ENCODE measurements around the gene TENM3. TPM values are rescaled to one million over a fixed set of nuclear protein-coding genes. Genes with fewer than 3 reads are reported as not detected.

The TENM3 gene
- total RNA-seq, 1 experiment from 2014 or later = 71.0 TPM

GRCh38 chr4:182537031-182537795 lies 294.0 kb downstream of the TENM3 start:
- H3K27me3 Mint-ChIP-seq (ENCODE audit: low read depth) = no peaks in the 10 kb centered on the region
- TF ChIP-seq MAX (CRISPR knock-in tag; IDR thresholded peaks at IDR 0.05) = no peak
- no peak for TF ChIP-seq ATF3 (CRISPR knock-in tag; conservative IDR thresholded peaks at IDR 0.05)
- no peak for TF ChIP-seq MYBL2 (CRISPR knock-in tag; IDR thresholded peaks at IDR 0.05)
- TF ChIP-seq E2F4 (CRISPR knock-in tag; IDR thresholded peaks at IDR 0.05; ENCODE audit: borderline replicate concordance, low read depth) = no peak
- no peak for TF ChIP-seq MXD4 (CRISPR knock-in tag; IDR thresholded peaks at IDR 0.05; ENCODE audit: borderline replicate concordance)
- no peak for TF ChIP-seq ZNF425 (CRISPR knock-in tag; conservative IDR thresholded peaks at IDR 0.05)
- TF ChIP-seq NFE2L1 (CRISPR knock-in tag; IDR thresholded peaks at IDR 0.05) = no peak
- TF ChIP-seq PRRX2 (CRISPR knock-in tag; IDR thresholded peaks at IDR 0.05) = no peak
- no peak for TF ChIP-seq ATF2 (CRISPR knock-in tag; IDR thresholded peaks at IDR 0.05; ENCODE audit: borderline replicate concordance, low read depth)
- no peak for TF ChIP-seq RORB (CRISPR knock-in tag; IDR thresholded peaks at IDR 0.05)
- TF ChIP-seq ZNF512 (CRISPR knock-in tag; IDR thresholded peaks at IDR 0.05; ENCODE audit: borderline replicate concordance) = no peak
- no peak for ATAC-seq
- H3K4me1 Mint-ChIP-seq = peaks cover 23% of the 10 kb centered on the region
- no peak overlapping the region for H3K4me3 Mint-ChIP-seq
- ChIA-PET CTCF (interaction anchor here (0.8 kb wide), 1 partner anchor 35 kb away, joined by 3 read pairs; no protein-coding TSS in a partner anchor), POLR2A (no interaction called here)
- H3K36me3 Mint-ChIP-seq = no peaks in the 10 kb centered on the region
- H3K9me3 Mint-ChIP-seq = no peaks in the 10 kb centered on the region
- no peak overlapping the region for H3K27ac Mint-ChIP-seq
- no peak for DNase-seq (ENCODE audit: low spot score)

GRCh38 chr4:182538031-182538430 lies 294.8 kb downstream of the TENM3 start:
- CTCF ChIA-PET = no interaction called here
- ATAC-seq (no peak), DNase-seq (ENCODE audit: low spot score) (no peak)
- TF ChIP-seq ZNF416 (CRISPR knock-in tag; IDR thresholded peaks at IDR 0.05) (no peak), CDX4 (CRISPR knock-in tag; IDR thresholded peaks at IDR 0.05; ENCODE audit: borderline replicate concordance) (no peak), GTF2I (CRISPR knock-in tag; conservative IDR thresholded peaks at IDR 0.05) (no peak), SMAD3 (CRISPR knock-in tag; IDR thresholded peaks at IDR 0.05; ENCODE audit: borderline replicate concordance) (no peak), ATF3 (CRISPR knock-in tag; conservative IDR thresholded peaks at IDR 0.05) (no peak), ARID4B (CRISPR knock-in tag; IDR thresholded peaks at IDR 0.05; ENCODE audit: borderline replicate concordance) (no peak), ZNF138 (CRISPR knock-in tag; conservative IDR thresholded peaks at IDR 0.05) (no peak), TP53 (CRISPR knock-in tag; IDR thresholded peaks at IDR 0.05) (no peak), FOXP1 (CRISPR knock-in tag; IDR thresholded peaks at IDR 0.05; ENCODE audit: borderline replicate concordance) (no peak)

More at GRCh38 chr4:182538031-182538430, 294.8 kb downstream of the TENM3 start:
- no peaks in the 10 kb centered on the region for H3K36me3 Mint-ChIP-seq
- H3K4me3 Mint-ChIP-seq = no peak overlapping the region
- POLR2A ChIA-PET = no interaction called here
- peaks cover 23% of the 10 kb centered on the region for H3K4me1 Mint-ChIP-seq
- H3K27ac Mint-ChIP-seq = no peak overlapping the region
- H3K27me3 Mint-ChIP-seq (ENCODE audit: low read depth) = no peaks in the 10 kb centered on the region
- no peaks in the 10 kb centered on the region for H3K9me3 Mint-ChIP-seq
